Activated naive CD4-positive, alpha-beta T cell treated with anti-CD3 and anti-CD28 coated beads for 36 hours (primary cell): ENCODE results near the gene TRAPPC3L. TPM values are rescaled to one million over a fixed set of nuclear protein-coding genes. Genes with fewer than 3 reads are reported as not detected.
"Not testable (repeated sequence)": the region's sequence is repeated elsewhere in the genome, so short reads cannot be mapped to it uniquely, and the experiment has no call there.

Experiments used
- CTCF ChIA-PET: fragments of 350-600 bp; sonication (Branson Sonifier 250); formaldehyde crosslinking; loops from one replicate; lab custom pipeline; 2021; ENCODE audit warnings: antibody characterized with exemption; lab: Charles Lee
- DNase-seq: peaks from one replicate; pipeline ENCODE4 v3.0.0-alpha.2; 2020
- H3K27ac Mint-ChIP-seq: one replicate; pipeline ENCODE4 v1.8.0; 2021; ENCODE audit warnings: mild to moderate bottlenecking, mixed read lengths
- H3K27me3 Mint-ChIP-seq: one replicate; pipeline ENCODE4 v1.8.0; 2021; ENCODE audit warnings: low read depth, mixed read lengths
- H3K36me3 Mint-ChIP-seq: one replicate; pipeline ENCODE4 v1.8.0; 2021; ENCODE audit warnings: low read depth, mixed read lengths
- H3K4me1 Mint-ChIP-seq: one replicate; pipeline ENCODE4 v1.8.0; 2021; ENCODE audit warnings: low read depth, mixed read lengths
- H3K4me3 Mint-ChIP-seq: one replicate; pipeline ENCODE4 v1.8.0; 2021; ENCODE audit warnings: mild to moderate bottlenecking, moderate library complexity, mixed read lengths
- H3K9me3 Mint-ChIP-seq: one replicate; pipeline ENCODE4 v1.8.0; 2021; ENCODE audit warnings: mixed read lengths
- intact Hi-C: fragments of 100-400 bp; cut with micrococcal nuclease; formaldehyde crosslinking; loops from one replicate; pipeline ENCODE4 v1.15.1; 2023
- total RNA-seq, 2 experiments: library from RNA; stranded (reverse); gene quantifications; one replicate each; pipeline ENCODE4 v1.2.3, GENCODE V29; 2021

Gene TRAPPC3L
- total RNA-seq, 2 experiments from 2014 or later = not detected

GRCh38 chr6:116511424-116512110 lies 33.9 kb downstream of the TRAPPC3L start, which contains the start of gene CALHM5:
TSS of gene CALHM5 (plus strand) at chr6:116511639. CDS start at chr6:116511697, 58 bp downstream.
- intact Hi-C loops = no loop called here
- H3K27ac Mint-ChIP-seq = no peak within 1 kb of the TSS
- H3K9me3 Mint-ChIP-seq = peaks cover 4% of the 10 kb centered on the region
- H3K4me3 Mint-ChIP-seq = no peak within 1 kb of the TSS
- CTCF ChIA-PET = interaction anchor here (1.2 to 1.6 kb wide), 2 partner anchors 13 to 224 kb away, joined by 3 to 4 read pairs; no protein-coding TSS in a partner anchor
- H3K36me3 Mint-ChIP-seq = no peaks in the 10 kb centered on the region
- DNase-seq = no peak
- H3K27me3 Mint-ChIP-seq = no peaks in the 10 kb centered on the region
- no peaks in the 10 kb centered on the region for H3K4me1 Mint-ChIP-seq

DNA sequence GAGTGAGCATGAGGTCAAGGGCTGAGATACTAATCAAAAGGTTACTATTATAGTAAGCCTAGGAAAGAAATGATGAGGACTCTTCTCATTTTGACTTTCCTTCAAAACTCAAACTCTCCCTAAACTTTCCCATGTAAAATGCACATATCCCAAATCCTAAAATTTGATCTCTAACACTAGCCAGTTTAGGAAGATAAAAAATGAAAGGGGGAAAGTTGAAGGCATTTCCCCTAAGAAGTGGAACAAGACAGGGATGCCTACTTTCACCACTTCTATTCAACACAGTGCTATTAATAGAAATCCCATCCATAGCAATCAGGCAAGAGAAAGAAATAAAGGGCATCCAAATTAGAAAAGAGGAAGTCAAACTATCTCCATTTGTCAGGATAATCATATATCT lies 37.0 kb downstream of the TRAPPC3L start:
- Mint-ChIP-seq H3K4me1 (no peaks in the 10 kb centered on the region), H3K27ac (no peak overlapping the region), H3K9me3 (peaks cover 7% of the 10 kb centered on the region), H3K27me3 (peaks cover 7% of the 10 kb centered on the region), H3K36me3 (peaks cover 5% of the 10 kb centered on the region), H3K4me3 (no peak overlapping the region)
- DNase-seq = no peak
- intact Hi-C loops = no loop called here
- CTCF ChIA-PET = no interaction called here

- CTCF ChIA-PET = no interaction called here
- Mint-ChIP-seq H3K27ac (no peak overlapping the region), H3K4me1 (no peaks in the 10 kb centered on the region), H3K4me3 (no peak overlapping the region), H3K36me3 (peaks cover 5% of the 10 kb centered on the region), H3K27me3 (peaks cover 19% of the 10 kb centered on the region), H3K9me3 (peaks cover 7% of the 10 kb centered on the region)
- intact Hi-C loops = no loop called here
- DNase-seq = no peak
Observed at GRCh38 chr6:116507324-116507723, 38.2 kb downstream of the TRAPPC3L start.

DNA sequence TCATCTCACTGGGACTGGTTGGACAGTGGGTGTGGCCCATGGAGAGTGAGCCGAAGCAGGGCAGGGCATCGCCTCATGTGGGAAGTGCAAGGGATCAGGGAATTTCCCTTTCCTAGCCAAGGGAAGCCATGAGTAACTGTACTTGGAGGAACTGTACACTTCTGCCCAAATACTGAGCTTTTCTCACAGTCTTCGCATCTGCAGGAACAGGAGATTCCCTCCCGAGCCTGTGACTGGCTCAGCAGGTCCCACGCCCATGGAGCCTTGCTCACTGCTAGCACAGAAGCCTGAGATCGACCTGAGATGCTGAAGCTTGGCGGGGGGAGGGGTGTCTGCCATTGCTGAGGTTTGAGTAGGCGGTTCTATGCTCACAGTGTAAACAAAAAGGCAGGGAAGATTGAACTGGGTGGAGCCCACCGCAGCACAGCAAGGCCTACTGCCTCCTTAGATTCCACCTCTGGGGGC lies 44.5 kb downstream of the TRAPPC3L start:
- peaks cover 2% of the 10 kb centered on the region for H3K36me3 Mint-ChIP-seq
- H3K9me3 Mint-ChIP-seq = peaks cover 2% of the 10 kb centered on the region
- no peak overlapping the region for H3K4me3 Mint-ChIP-seq
- intact Hi-C loops = no loop called here
- H3K4me1 Mint-ChIP-seq = no peaks in the 10 kb centered on the region
- peaks cover 20% of the 10 kb centered on the region for H3K27me3 Mint-ChIP-seq
- no peak overlapping the region for H3K27ac Mint-ChIP-seq
- DNase-seq = peak; percentile 5
- CTCF ChIA-PET = interaction anchor here (0.6 to 1.0 kb wide), 2 partner anchors 214 to 278 kb away, joined by 3 to 4 read pairs; no protein-coding TSS in a partner anchor

- intact Hi-C loops = no loop called here
- H3K36me3 Mint-ChIP-seq = no peaks in the 10 kb centered on the region
Observed at GRCh38 chr6:116497113-116497676, 48.3 kb downstream of the TRAPPC3L start.

GRCh38 chr6:116495161-116495560 lies 50.3 kb downstream of the TRAPPC3L start:
- H3K27me3 Mint-ChIP-seq, H3K9me3 Mint-ChIP-seq, H3K27ac Mint-ChIP-seq, H3K4me3 Mint-ChIP-seq, H3K4me1 Mint-ChIP-seq, DNase-seq, intact Hi-C loops, CTCF ChIA-PET, H3K36me3 Mint-ChIP-seq: not testable (repeated sequence)

More at GRCh38 chr6:116497113-116497676, 48.3 kb downstream of the TRAPPC3L start:
- Mint-ChIP-seq H3K4me3 (no peak overlapping the region), H3K4me1 (no peaks in the 10 kb centered on the region), H3K27ac (no peak overlapping the region), H3K9me3 (no peaks in the 10 kb centered on the region), H3K27me3 (no peaks in the 10 kb centered on the region)
- no peak for DNase-seq
- CTCF ChIA-PET = interaction anchor here (1.0 to 1.7 kb wide), 4 partner anchors 15 to 209 kb away, joined by 3 to 5 read pairs (median 4); partner anchors contain the start of gene CALHM5

DNA sequence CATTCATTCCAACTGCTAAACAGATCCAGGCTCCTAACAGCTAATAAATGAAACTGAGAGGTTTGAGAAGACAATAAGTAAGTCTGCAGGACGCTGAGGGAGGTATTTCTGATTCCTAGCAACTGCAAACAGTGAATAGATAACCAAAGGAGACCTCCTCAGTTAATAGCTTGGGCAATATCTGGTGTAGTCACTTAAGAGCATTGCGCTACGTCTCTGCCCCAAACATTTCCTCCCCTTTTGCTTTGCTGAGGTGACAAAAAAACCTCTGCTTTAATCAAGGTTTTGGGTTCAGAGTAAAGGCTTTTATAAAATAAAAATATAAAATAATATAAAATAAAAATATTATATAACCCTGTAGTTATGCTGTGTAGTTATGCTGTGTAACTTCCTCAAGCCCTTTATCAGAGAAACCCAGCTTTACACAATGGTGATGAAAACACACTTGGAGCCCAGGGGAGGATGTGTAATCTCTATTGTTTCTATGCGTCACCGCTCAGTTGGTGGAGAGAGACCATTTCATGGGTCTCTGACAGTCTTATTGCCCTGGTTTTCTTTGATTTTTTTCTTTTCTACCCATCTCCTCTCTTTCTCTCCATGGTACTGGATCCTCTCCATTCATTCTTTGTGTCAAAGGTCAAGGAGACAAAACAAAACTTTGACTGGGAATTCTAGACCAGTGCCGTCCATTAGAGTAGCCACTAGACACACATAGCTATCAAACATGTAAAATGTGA lies 53.0 kb downstream of the TRAPPC3L start:
- Mint-ChIP-seq H3K27ac (no peak overlapping the region), H3K9me3 (no peaks in the 10 kb centered on the region), H3K4me1 (no peaks in the 10 kb centered on the region), H3K27me3 (peaks cover 3% of the 10 kb centered on the region), H3K4me3 (no peak overlapping the region), H3K36me3 (no peaks in the 10 kb centered on the region)
- DNase-seq = no peak
- intact Hi-C loops = no loop called here
- CTCF ChIA-PET = no interaction called here

DNA sequence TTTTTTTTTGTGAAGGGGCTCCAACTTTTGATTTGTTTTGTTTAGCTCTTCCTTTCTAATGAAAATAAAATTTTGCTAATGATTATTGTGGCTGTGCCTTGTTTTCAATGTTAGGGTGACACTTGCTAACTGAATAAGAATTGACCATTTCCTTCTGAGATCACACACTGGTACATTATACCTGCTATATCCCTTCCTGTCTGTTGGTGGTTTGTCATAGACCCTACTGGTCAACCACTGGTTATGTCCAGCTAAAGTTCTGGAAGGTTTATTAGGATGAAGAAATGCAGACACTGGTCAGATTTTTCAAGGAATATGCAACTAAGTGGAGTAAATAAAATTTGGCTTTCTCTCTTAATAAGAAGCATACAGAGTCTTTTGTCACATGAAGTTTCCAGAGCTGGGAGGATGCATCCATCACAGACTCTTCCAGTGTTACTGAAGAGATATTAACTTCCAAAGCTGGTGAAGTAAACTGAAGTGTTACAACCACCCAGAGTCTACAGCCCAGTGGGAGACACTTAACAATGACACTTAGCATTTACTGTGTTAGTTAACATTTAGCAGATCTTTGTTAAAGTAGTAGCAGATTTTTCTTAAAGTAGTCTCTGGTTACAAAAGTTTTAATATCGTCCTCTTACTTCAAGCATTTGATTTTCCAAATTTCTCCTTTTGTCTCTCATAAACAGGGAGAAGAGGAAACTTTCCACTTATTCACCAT lies 53.7 kb downstream of the TRAPPC3L start:
- Mint-ChIP-seq H3K36me3 (no peaks in the 10 kb centered on the region), H3K27me3 (peaks cover 3% of the 10 kb centered on the region), H3K4me3 (no peak overlapping the region), H3K4me1 (no peaks in the 10 kb centered on the region), H3K27ac (no peak overlapping the region), H3K9me3 (no peaks in the 10 kb centered on the region)
- CTCF ChIA-PET = no interaction called here
- no peak for DNase-seq
- intact Hi-C loops = no loop called here

DNA sequence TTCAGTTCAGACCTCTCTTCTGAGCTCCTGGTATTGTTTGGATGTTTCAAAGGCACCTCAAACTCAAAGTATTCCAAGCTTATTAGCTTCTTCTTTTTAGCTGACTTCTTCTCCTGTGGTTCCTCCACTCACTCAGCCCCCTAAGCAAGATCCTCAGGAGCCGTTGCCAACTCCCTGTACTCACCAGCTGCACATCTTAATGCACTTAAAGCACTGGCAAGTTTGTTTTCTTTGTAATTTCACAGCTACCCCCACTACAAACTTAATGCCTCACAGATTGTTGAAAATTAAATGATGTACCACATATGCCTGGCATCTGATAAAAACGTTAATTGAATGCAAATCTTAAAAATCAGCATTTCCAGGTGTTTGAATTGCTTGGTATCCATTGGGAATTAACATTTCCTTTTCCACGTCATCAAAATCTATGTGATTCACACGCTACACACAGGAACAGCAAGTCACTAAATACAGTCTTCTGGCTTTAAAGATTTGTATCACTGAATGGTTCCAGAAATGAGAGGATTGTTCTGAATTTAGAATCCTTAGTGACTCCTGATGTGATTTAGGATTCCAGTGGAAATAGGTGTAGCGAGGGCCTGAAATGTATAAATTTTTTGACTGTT lies 59.8 kb downstream of the TRAPPC3L start:
- no peak overlapping the region for H3K27ac Mint-ChIP-seq
- DNase-seq = no peak
- no peaks in the 10 kb centered on the region for H3K9me3 Mint-ChIP-seq
- H3K36me3 Mint-ChIP-seq = no peaks in the 10 kb centered on the region
- no peaks in the 10 kb centered on the region for H3K4me1 Mint-ChIP-seq
- CTCF ChIA-PET = interaction anchor here (0.6 kb wide), 1 partner anchor 17 kb away, joined by 4 read pairs; no protein-coding TSS in a partner anchor
- intact Hi-C loops = no loop called here
- H3K4me3 Mint-ChIP-seq = no peak overlapping the region
- H3K27me3 Mint-ChIP-seq = peaks cover 7% of the 10 kb centered on the region

GRCh38 chr6:116483616-116484015 lies 61.9 kb downstream of the TRAPPC3L start:
- H3K4me1 Mint-ChIP-seq = no peaks in the 10 kb centered on the region
- H3K9me3 Mint-ChIP-seq = no peaks in the 10 kb centered on the region
- intact Hi-C loops = no loop called here
- H3K36me3 Mint-ChIP-seq = no peaks in the 10 kb centered on the region
- H3K27me3 Mint-ChIP-seq = peaks cover 5% of the 10 kb centered on the region
- no peak overlapping the region for H3K27ac Mint-ChIP-seq
- CTCF ChIA-PET = no interaction called here
- no peak for DNase-seq
- no peak overlapping the region for H3K4me3 Mint-ChIP-seq

DNA sequence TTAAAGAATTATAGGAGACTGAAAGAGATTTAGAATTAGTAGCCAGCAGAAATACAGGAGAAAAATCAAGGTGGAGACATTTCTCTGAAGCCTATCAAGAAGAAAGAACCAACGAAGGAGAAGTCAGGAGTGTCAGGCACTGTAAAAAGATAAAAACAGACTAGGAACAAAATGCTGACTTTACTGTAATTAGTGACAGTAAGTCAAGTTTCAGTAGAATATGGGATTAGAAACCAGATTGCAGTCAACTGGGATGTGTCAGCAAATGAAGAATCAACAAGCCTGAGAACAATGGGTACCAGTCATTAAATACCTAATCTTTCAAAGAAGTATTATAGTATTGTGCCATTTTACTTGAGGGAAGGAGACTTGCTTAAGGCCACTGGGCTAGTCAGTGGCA lies 62.7 kb downstream of the TRAPPC3L start:
- no peak for DNase-seq
- Mint-ChIP-seq H3K9me3 (no peaks in the 10 kb centered on the region), H3K27me3 (peaks cover 7% of the 10 kb centered on the region), H3K27ac (no peak overlapping the region), H3K4me1 (no peaks in the 10 kb centered on the region), H3K4me3 (no peak overlapping the region), H3K36me3 (no peaks in the 10 kb centered on the region)
- intact Hi-C loops = no loop called here
- CTCF ChIA-PET = no interaction called here
